HepG2 (cell line): ENCODE measurements around the gene SNX11. TPM values are rescaled to one million over a fixed set of nuclear protein-coding genes. Genes with fewer than 3 reads are reported as not detected.

Experiments
- ATAC-seq: fragments of 200-7000 bp; cut with Tn5 transposase; 3 replicates; pipeline ENCODE4 v1.9.1; 2020; ENCODE audit warnings: mild to moderate bottlenecking, moderate library complexity
- BruUV-seq: library from RNA; stranded (reverse); fragments of 400-500 nt; replicated peaks from 2 replicates; lab custom pipeline; 2021; lab: Mats Ljungman, UMichigan
- CTCF ChIA-PET: fragments of 300-600 bp; formaldehyde crosslinking; extraction: SDS; loops from one replicate; lab custom pipeline; 2021; ENCODE audit warnings: low total read pairs, inconsistent platforms, low intra/inter-chr PET ratio; lab: Yijun Ruan, JAX
- POLR2A ChIA-PET: fragments of 350-600 bp; sonication (Branson Sonifier 250); formaldehyde crosslinking; loops from one replicate; lab custom pipeline; 2020; ENCODE audit warnings: antibody characterized with exemption, inconsistent platforms; lab: Yijun Ruan, JAX
- DNase-seq: peaks from one replicate; pipeline ENCODE4 v3.0.0-alpha.2; 2015; ENCODE audit warnings: low spot score
- FAIRE-seq: peaks from 3 replicates; lab custom pipeline; 2011; peaks lifted over from hg19 to GRCh38; lab: Jason Lieb, UNC
- H2AFZ ChIP-seq: one replicate; pipeline ENCODE4 v1.6.1; 2011; ENCODE audit warnings: low read length, inconsistent platforms
- H3K27ac ChIP-seq: fragments of 300-600 bp; 3 replicates; pipeline ENCODE4 v1.8.0; 2011; ENCODE audit warnings: mixed run types, mild to moderate bottlenecking, mixed read lengths, low read length, inconsistent platforms; ENCODE audit not compliant: insufficient read depth; ENCODE audit errors: extremely low read length
- H3K27me3 ChIP-seq, 2 experiments: fragments of 200-600 bp in 1 of 2; 2 replicates in 1 of 2; 3 replicates in 1 of 2; pipeline versions ENCODE4 v1.6.0 to v1.8.0; 2011; ENCODE audit warnings: low read length in 2 of 2, mild to moderate bottlenecking in 2 of 2, moderate library complexity in 2 of 2, inconsistent platforms in 1 of 2; ENCODE audit not compliant: insufficient read depth in 2 of 2, control insufficient read depth in 1 of 2
- H3K36me3 ChIP-seq, 2 experiments: fragments of 200-600 bp in 1 of 2; replicated peaks in 1 of 2; 2 replicates in 1 of 2; 3 replicates in 1 of 2; pipeline versions ENCODE4 v1.5.1 to v1.8.0; 2011; ENCODE audit warnings: low read length in 2 of 2, inconsistent platforms in 1 of 2; ENCODE audit not compliant: insufficient read depth in 2 of 2, control insufficient read depth in 1 of 2
- H3K4me1 ChIP-seq: 2 replicates; pipeline ENCODE4 v1.5.1; 2012; ENCODE audit warnings: low read length, inconsistent platforms; ENCODE audit not compliant: insufficient read depth
- H3K4me2 ChIP-seq: 2 replicates; pipeline ENCODE4 v1.6.0; 2011; ENCODE audit warnings: low read depth, low read length, inconsistent platforms
- H3K4me3 ChIP-seq, 3 experiments: fragments of 200-600 bp in 1 of 3; sonication (generic), shearing (Covaris generic) in 1 of 3; replicated peaks in 1 of 3; 2 replicates each; pipeline ENCODE4 v1.5.1; 2011 to 2016; ENCODE audit warnings: low read length in 3 of 3, inconsistent platforms in 2 of 3, low read depth in 2 of 3, mild to moderate bottlenecking in 2 of 3, control low read depth in 1 of 3, mixed read lengths in 1 of 3; ENCODE audit not compliant: insufficient read depth in 1 of 3
- H3K79me2 ChIP-seq: one replicate; pipeline ENCODE4 v1.6.1; 2011; ENCODE audit warnings: low read length, inconsistent platforms; ENCODE audit not compliant: insufficient read depth
- H3K9ac ChIP-seq: 2 replicates; pipeline ENCODE4 v1.6.0; 2011; ENCODE audit warnings: mild to moderate bottlenecking, low read depth, low read length, inconsistent platforms; ENCODE audit not compliant: insufficient read depth
- H3K9me3 ChIP-seq: 2 replicates; pipeline ENCODE4 v1.5.1; 2012; ENCODE audit warnings: mild to moderate bottlenecking, low read length
- H4K20me1 ChIP-seq: 2 replicates; pipeline ENCODE4 v1.6.0; 2011; ENCODE audit warnings: inconsistent platforms, mild to moderate bottlenecking, low read length, moderate library complexity; ENCODE audit not compliant: insufficient read depth
- ATF3 ChIP-seq: sonication (generic); formaldehyde crosslinking; IDR thresholded peaks from 2 replicates; pipeline ENCODE4 v1.4.0; 2020; ENCODE audit warnings: missing genetic modification reagents
- CEBPG ChIP-seq: IDR thresholded peaks from 2 replicates; pipeline ENCODE4 v1.6.1; 2016
- NR2F6 ChIP-seq, 2 experiments: IDR thresholded peaks; 2 replicates each; pipeline ENCODE4 v1.6.1; 2016; ENCODE audit warnings: antibody characterized with exemption in 1 of 2, mild to moderate bottlenecking in 1 of 2
- TARDBP ChIP-seq: sonication (generic); formaldehyde crosslinking; IDR thresholded peaks from 2 replicates; pipeline ENCODE4 v1.8.0; 2022; ENCODE audit warnings: mild to moderate bottlenecking, missing genetic modification reagents
- ZNF276 ChIP-seq: sonication (generic); formaldehyde crosslinking; IDR thresholded peaks from 2 replicates; pipeline ENCODE4 v1.4.0; 2020; ENCODE audit warnings: mild to moderate bottlenecking, low read depth, missing genetic modification reagents
- ZNF788 ChIP-seq: sonication (generic); formaldehyde crosslinking; IDR thresholded peaks from 2 replicates; pipeline ENCODE4 v1.5.0; 2020; ENCODE audit warnings: mild to moderate bottlenecking, missing genetic modification reagents, borderline replicate concordance
- WGBS: methylation state at CpG from one replicate; pipeline ENCODE4 v1.1.6; 2017; ENCODE audit warnings: low lambda C conversion rate; 5-methylcytosine and 5-hydroxymethylcytosine counted together
- in situ Hi-C: cut with HindIII; loops from 2 replicates; pipeline ENCODE4 v1.10.0; 2017; ENCODE audit warnings: low pct_unique_long_range_greater_than_20kb; ENCODE audit not compliant: extremely low pct_ligation_motif_present
- intact Hi-C: fragments of 100-400 bp; cut with micrococcal nuclease; formaldehyde crosslinking; loops from one replicate; pipeline ENCODE4 v1.10.0; 2022; ENCODE audit not compliant: unreplicated experiment
- polyA plus RNA-seq, 8 experiments: library from polyadenylated mRNA; depleted of rRNA in 3 of 8; stranded (reverse) in 7 of 8; unstranded in 1 of 8; fragments of >200 nt; fragmentation: Illumina TruSeq in 4 of 8; extraction: Trizol in 4 of 8; gene quantifications; 2 replicates each; pipeline versions ENCODE4 v1.2.1 to v1.2.3, GENCODE V29; 2011 to 2016; ENCODE audit warnings: low read depth in 4 of 8, missing spikeins in 1 of 8, mixed read lengths in 1 of 8; ENCODE audit not compliant: insufficient read depth in 1 of 8
- total RNA-seq, 5 experiments: library from RNA; depleted of rRNA; stranded (reverse); fragments of >200 nt; fragmentation: Illumina TruSeq; extraction: Trizol; gene quantifications; 2 replicates each; pipeline ENCODE4 v1.2.3, GENCODE V29; 2016; ENCODE audit warnings: low read depth in 1 of 5
- TF ChIP-seq, protein P1 (sequence below): IDR thresholded peaks from 2 replicates; pipeline ENCODE4 v1.6.1; 2016; ENCODE audit warnings: low read depth, control low read depth
- TF ChIP-seq, protein P2 (sequence below): sonication (generic); formaldehyde crosslinking; IDR thresholded peaks from 2 replicates; pipeline ENCODE4 v1.5.0; 2020; ENCODE audit warnings: missing genetic modification reagents

SNX11 gene
- total and polyA plus RNA-seq, 2 of the 13 experiments (the other 11 are each of a cell fraction or from before 2014, with no cell fraction given), result 12.9 to 14.0 TPM

- intact Hi-C loops (no loop called here), in situ Hi-C loops (no loop called here)
- TF ChIP-seq, protein P1, sequence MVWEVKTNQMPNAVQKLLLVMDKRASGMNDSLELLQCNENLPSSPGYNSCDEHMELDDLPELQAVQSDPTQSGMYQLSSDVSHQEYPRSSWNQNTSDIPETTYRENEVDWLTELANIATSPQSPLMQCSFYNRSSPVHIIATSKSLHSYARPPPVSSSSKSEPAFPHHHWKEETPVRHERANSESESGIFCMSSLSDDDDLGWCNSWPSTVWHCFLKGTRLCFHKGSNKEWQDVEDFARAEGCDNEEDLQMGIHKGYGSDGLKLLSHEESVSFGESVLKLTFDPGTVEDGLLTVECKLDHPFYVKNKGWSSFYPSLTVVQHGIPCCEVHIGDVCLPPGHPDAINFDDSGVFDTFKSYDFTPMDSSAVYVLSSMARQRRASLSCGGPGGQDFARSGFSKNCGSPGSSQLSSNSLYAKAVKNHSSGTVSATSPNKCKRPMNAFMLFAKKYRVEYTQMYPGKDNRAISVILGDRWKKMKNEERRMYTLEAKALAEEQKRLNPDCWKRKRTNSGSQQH (CRISPR knock-in tag), result no peak
- TF ChIP-seq NR2F6 (IDR thresholded peaks at IDR 0.05) (no peak), NR2F6 (CRISPR knock-in tag; IDR thresholded peaks at IDR 0.05) (no peak), ATF3 (no peak), TARDBP (no peak), CEBPG (CRISPR knock-in tag) (no peak), ZNF276 (CRISPR knock-in tag) (no peak), ZNF788 (CRISPR knock-in tag) (no peak)
- TF ChIP-seq, protein P2, sequence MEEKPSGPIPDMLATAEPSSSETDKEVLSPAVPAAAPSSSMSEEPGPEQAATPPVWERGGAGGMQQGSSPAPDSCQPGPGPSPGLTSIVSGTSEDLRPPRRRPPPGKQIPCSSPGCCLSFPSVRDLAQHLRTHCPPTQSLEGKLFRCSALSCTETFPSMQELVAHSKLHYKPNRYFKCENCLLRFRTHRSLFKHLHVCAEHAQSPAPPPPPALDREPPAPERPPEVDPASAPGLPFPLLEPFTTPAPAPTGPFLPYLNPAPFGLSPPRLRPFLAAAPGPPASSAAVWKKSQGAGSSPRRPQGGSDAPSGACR, result no peak
- no peaks in the 10 kb centered on the region for H3K36me3 ChIP-seq
- H3K27me3 ChIP-seq, result peaks cover 0 to 22% of the 10 kb centered on the region in 2 experiments; a peak in 4 of 5 replicates
- no peak overlapping the region for H3K4me3 ChIP-seq
- H3K4me1 ChIP-seq, result no peaks in the 10 kb centered on the region
- H3K9ac ChIP-seq, result no peak overlapping the region
- H3K27ac ChIP-seq, result no peak overlapping the region
- H2AFZ ChIP-seq, result no peak overlapping the region
- H4K20me1 ChIP-seq, result no peaks in the 10 kb centered on the region
- BruUV-seq, result no TSS peak
- POLR2A ChIA-PET, result no interaction called here
- H3K4me2 ChIP-seq, result no peak overlapping the region
- FAIRE-seq (no peak), DNase-seq (no peak), ATAC-seq (no peak)
- WGBS, result 27% methylated on average over 2 of the region's 2 CpGs
- no peaks in the 10 kb centered on the region for H3K79me2 ChIP-seq
- CTCF ChIA-PET, result no interaction called here
- no peaks in the 10 kb centered on the region for H3K9me3 ChIP-seq
These were observed 32.4 kb downstream of the SNX11 start for GRCh38 chr17:48139944-48140343.
